Activated T-cell treated with anti-CD3 and anti-CD28 coated beads, Interleukin-2, amount 50 U/mL, for 24 hours (primary cell): ENCODE results near the gene KCNMA1.

Source experiments
- DNase-seq: peaks from one replicate; pipeline ENCODE4 v3.0.0-alpha.2; 2020
- H3K27ac Mint-ChIP-seq: 2 replicates; pipeline ENCODE4 v1.8.0; 2020; ENCODE audit warnings: mild to moderate bottlenecking, mixed read lengths
- H3K27me3 Mint-ChIP-seq: 2 replicates; pipeline ENCODE4 v1.8.0; 2020; ENCODE audit warnings: mixed read lengths
- H3K36me3 Mint-ChIP-seq: 2 replicates; pipeline ENCODE4 v1.8.0; 2020; ENCODE audit warnings: low read depth, mixed read lengths
- H3K4me1 Mint-ChIP-seq: 2 replicates; pipeline ENCODE4 v1.8.0; 2020; ENCODE audit warnings: low read depth, mixed read lengths
- H3K4me3 Mint-ChIP-seq: 2 replicates; pipeline ENCODE4 v1.8.0; 2020; ENCODE audit warnings: mild to moderate bottlenecking, moderate library complexity, mixed read lengths
- H3K9me3 Mint-ChIP-seq: 2 replicates; pipeline ENCODE4 v1.8.0; 2020; ENCODE audit warnings: mixed read lengths

KCNMA1 gene

DNA sequence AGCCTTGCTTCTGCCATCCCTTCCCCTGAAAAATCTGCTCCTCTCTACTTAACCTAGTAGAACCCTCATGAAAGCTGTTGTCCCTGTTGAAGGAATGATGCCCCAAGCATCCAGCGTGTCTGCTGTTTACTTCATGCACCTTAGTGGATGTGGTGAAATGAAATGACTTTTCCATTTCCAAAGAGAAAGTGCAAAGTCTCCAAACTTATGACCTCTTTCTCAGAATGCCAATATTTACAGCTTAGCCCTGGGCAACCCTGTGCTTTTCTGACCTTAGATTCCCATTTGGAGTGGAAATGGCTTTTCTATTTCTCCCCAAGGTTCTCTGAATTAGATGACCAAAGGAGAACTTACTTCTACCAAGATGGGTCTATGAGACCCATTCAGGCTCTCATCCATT, 256.9 kb downstream of the KCNMA1 start:
- Mint-ChIP-seq H3K27me3 (peaks cover 3% of the 10 kb centered on the region), H3K27ac (no peak overlapping the region), H3K9me3 (no peaks in the 10 kb centered on the region), H3K4me1 (no peaks in the 10 kb centered on the region), H3K4me3 (no peak overlapping the region), H3K36me3 (no peaks in the 10 kb centered on the region)
- no peak for DNase-seq

DNA sequence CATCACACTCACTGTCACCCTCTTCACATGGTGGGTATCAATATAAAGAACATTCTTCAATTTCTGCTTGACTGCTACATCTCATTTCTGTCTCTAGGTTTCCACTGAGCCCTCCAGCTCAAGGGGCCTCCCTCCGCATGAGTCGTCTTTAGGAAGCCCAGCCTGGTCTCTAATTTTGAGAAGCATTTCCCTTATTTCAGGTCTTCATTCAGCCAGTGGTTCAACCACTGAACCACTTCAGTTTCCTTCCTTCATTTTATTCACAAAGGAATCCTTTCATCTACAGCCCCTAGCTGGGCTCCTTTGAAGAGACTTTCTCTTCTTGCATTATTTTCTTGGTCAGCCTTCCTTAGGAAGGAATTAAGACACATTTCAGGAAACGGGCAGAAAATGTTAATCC, 257.4 kb downstream of the KCNMA1 start:
- Mint-ChIP-seq H3K27me3 (peaks cover 3% of the 10 kb centered on the region), H3K36me3 (no peaks in the 10 kb centered on the region), H3K4me1 (no peaks in the 10 kb centered on the region), H3K9me3 (no peaks in the 10 kb centered on the region), H3K27ac (no peak overlapping the region), H3K4me3 (no peak overlapping the region)
- no peak for DNase-seq

DNA sequence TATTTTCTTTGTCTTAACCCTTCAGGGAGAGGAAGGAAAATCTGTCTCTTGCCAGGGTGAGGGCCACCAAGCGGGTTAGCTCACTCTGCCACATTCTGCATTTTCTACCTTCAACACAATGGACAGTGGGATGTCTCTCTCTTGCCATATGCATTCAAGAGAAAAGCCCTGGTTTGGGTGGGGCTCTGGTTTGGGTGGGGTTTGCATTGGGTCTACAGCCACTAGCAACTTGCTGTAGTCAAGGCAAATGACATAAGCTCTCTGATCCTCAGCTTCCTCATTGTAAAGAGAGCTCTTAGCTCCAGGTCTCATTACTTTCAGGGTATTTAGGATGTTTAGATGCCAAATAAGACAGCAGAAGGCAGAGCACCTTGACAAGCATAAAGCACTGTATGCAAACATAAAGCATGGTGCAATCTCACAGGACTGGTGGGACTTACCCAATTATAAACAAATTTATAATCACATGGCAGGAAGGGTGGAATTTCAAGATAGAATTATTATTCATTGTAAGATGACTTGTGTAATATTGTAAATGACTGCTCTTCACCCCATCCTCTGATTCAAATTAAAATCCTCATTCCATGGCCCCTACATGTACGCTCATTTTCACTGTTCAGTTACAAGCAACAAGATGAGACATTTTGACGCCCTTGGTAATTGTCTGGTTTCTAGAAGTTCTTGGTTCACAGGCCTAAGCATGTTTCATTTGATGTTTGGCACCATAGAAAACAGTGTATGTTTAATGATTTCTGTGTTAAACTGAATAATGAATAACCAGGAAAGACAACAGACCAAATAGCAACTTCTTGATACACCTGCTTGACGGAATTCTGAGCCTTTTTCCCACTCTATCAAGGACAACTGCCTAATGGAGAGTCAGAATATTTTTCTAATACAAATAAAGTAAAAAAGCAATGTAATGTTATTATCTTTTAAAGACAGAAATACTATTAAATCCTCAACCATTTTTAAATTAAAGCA, 258.9 kb downstream of the KCNMA1 start:
- H3K36me3 Mint-ChIP-seq = no peaks in the 10 kb centered on the region
- peaks cover 3% of the 10 kb centered on the region for H3K27me3 Mint-ChIP-seq
- no peak for DNase-seq
- H3K4me3 Mint-ChIP-seq = no peak overlapping the region
- H3K27ac Mint-ChIP-seq = no peak overlapping the region
- H3K4me1 Mint-ChIP-seq = no peaks in the 10 kb centered on the region
- no peaks in the 10 kb centered on the region for H3K9me3 Mint-ChIP-seq

DNA sequence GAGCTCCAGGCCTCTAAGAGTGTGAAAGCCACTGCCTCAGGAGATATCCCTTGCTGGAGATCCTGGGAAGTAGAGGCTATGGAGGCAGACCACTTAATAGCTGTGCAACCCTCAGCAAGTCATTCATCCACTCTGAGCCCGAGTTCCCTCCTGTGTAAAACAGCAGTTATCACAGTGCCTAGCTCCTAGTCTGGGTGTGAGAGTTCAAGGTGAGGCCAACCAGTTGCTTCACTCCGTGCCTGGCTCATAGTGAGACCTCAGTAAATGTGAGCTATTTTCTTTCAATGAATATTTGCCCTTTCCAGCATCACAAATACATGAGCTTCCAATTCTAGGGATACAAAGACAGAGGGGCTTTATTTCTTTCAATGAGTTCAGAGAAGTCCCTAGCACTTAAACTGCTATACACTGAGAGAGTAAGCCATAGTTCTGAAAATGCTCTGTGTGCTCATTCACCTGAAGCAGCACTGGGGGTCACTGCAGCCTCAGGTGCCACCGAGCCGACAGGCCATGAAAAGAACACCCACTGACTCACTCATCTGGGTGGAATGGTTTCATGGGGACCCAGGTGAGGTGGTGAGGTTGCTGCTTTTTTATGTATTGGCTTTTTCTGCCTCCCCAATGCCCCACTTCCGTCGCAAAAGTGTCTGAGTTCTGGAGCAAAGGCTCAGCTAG, 259.8 kb downstream of the KCNMA1 start:
- DNase-seq = no peak
- H3K36me3 Mint-ChIP-seq = no peaks in the 10 kb centered on the region
- H3K27me3 Mint-ChIP-seq = peaks cover 3% of the 10 kb centered on the region
- no peaks in the 10 kb centered on the region for H3K9me3 Mint-ChIP-seq
- no peaks in the 10 kb centered on the region for H3K4me1 Mint-ChIP-seq
- no peak overlapping the region for H3K4me3 Mint-ChIP-seq
- H3K27ac Mint-ChIP-seq = no peak overlapping the region

- H3K4me1 Mint-ChIP-seq = no peaks in the 10 kb centered on the region
- DNase-seq = no peak
- no peak overlapping the region for H3K4me3 Mint-ChIP-seq
- no peaks in the 10 kb centered on the region for H3K9me3 Mint-ChIP-seq
- H3K27ac Mint-ChIP-seq = no peak overlapping the region
- H3K27me3 Mint-ChIP-seq = peaks cover 3% of the 10 kb centered on the region
- no peaks in the 10 kb centered on the region for H3K36me3 Mint-ChIP-seq
These were observed 260.6 kb downstream of the KCNMA1 start for GRCh38 chr10:77377034-77377433.

DNA sequence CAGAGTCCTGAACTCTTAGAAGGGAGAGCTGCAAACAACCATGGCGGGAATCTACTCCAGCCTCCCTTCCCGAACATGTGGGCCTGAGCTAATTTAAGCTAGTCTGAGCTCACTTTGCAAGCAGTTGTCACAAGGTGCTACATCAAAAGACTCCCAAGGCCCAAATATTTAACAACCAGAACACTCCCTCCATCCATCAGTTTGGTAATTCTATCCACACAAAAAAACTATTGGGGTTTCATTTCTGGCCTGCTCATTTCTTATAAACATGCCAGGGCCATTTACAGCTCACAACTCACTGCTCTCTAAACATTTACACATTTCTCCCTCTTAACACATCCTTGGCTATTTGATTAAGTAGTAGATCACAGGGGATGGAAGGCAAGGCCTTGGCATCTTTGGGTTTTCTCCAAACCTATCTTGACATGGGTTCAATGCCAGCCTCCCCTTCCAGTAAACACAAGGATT, 263.4 kb downstream of the KCNMA1 start:
- DNase-seq = no peak
- no peaks in the 10 kb centered on the region for H3K36me3 Mint-ChIP-seq
- H3K27ac Mint-ChIP-seq = no peak overlapping the region
- H3K27me3 Mint-ChIP-seq = peaks cover 3% of the 10 kb centered on the region
- no peak overlapping the region for H3K4me3 Mint-ChIP-seq
- peaks cover 3% of the 10 kb centered on the region for H3K9me3 Mint-ChIP-seq
- no peaks in the 10 kb centered on the region for H3K4me1 Mint-ChIP-seq

- Mint-ChIP-seq H3K9me3 (peaks cover 10% of the 10 kb centered on the region), H3K4me1 (no peaks in the 10 kb centered on the region), H3K4me3 (no peak overlapping the region), H3K36me3 (no peaks in the 10 kb centered on the region), H3K27ac (no peak overlapping the region), H3K27me3 (no peaks in the 10 kb centered on the region)
- no peak for DNase-seq
These were observed 265.5 kb downstream of the KCNMA1 start for GRCh38 chr10:77371848-77372799.

DNA sequence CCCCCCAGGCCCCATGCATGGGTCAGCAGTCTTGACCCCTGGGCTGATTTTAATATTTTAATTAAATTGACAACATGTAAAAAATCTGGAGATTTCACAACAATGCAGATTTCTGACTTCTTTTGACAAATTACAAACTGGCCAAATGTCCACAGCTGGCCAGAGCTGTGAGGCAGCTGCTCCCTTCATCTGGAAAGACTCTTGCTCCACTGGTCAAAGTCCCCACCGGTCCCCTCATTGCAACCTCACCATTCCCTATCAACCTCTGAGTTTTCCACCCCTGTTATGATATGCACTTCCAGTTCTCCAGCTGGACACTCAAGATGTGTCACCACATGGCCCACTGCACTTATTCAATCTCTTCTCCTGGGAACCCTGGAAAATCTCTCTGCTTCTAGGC, 266.2 kb downstream of the KCNMA1 start:
- DNase-seq = no peak
- Mint-ChIP-seq H3K27me3 (no peaks in the 10 kb centered on the region), H3K27ac (no peak overlapping the region), H3K4me3 (no peak overlapping the region), H3K9me3 (peaks cover 10% of the 10 kb centered on the region), H3K4me1 (no peaks in the 10 kb centered on the region), H3K36me3 (no peaks in the 10 kb centered on the region)

GRCh38 chr10:77368006-77368405, 269.6 kb downstream of the KCNMA1 start:
- no peak for DNase-seq
- no peaks in the 10 kb centered on the region for H3K27me3 Mint-ChIP-seq
- H3K4me1 Mint-ChIP-seq = no peaks in the 10 kb centered on the region
- H3K4me3 Mint-ChIP-seq = no peak overlapping the region
- H3K9me3 Mint-ChIP-seq = peaks cover 10% of the 10 kb centered on the region
- no peaks in the 10 kb centered on the region for H3K36me3 Mint-ChIP-seq
- H3K27ac Mint-ChIP-seq = no peak overlapping the region

GRCh38 chr10:77363210-77363609, 274.4 kb downstream of the KCNMA1 start:
- H3K4me3 Mint-ChIP-seq = no peak overlapping the region
- no peaks in the 10 kb centered on the region for H3K36me3 Mint-ChIP-seq
- no peaks in the 10 kb centered on the region for H3K4me1 Mint-ChIP-seq
- no peaks in the 10 kb centered on the region for H3K27me3 Mint-ChIP-seq
- H3K9me3 Mint-ChIP-seq = peaks cover 2% of the 10 kb centered on the region
- no peak for DNase-seq
- no peak overlapping the region for H3K27ac Mint-ChIP-seq

- Mint-ChIP-seq H3K9me3 (no peaks in the 10 kb centered on the region), H3K4me1 (no peaks in the 10 kb centered on the region), H3K36me3 (no peaks in the 10 kb centered on the region), H3K27me3 (no peaks in the 10 kb centered on the region), H3K4me3 (no peak overlapping the region), H3K27ac (no peak overlapping the region)
- no peak for DNase-seq
These were observed 275.8 kb downstream of the KCNMA1 start for GRCh38 chr10:77361831-77362230.

DNA sequence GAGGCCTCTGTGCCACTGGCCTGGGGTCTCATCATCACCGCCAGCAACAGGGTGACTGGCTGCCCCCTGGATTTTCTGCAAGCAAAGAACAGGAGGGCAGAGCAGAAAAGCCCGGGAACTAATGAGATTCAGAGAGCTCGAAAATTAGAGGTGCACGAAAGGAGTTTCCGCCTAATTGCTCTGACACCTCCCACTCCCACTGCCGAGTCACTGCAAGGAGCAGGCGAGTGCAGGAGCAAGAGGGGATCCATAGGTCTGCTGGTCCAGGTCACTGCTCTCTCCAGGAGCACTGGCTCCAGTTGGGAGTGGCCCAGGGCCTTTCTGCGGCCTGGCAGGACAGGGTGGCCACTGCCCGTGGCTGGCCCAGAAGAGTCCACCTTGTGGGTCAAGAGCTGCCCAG, 276.2 kb downstream of the KCNMA1 start:
- Mint-ChIP-seq H3K27ac (no peak overlapping the region), H3K4me1 (no peaks in the 10 kb centered on the region), H3K9me3 (no peaks in the 10 kb centered on the region), H3K27me3 (no peaks in the 10 kb centered on the region), H3K4me3 (no peak overlapping the region), H3K36me3 (no peaks in the 10 kb centered on the region)
- DNase-seq = no peak

DNA sequence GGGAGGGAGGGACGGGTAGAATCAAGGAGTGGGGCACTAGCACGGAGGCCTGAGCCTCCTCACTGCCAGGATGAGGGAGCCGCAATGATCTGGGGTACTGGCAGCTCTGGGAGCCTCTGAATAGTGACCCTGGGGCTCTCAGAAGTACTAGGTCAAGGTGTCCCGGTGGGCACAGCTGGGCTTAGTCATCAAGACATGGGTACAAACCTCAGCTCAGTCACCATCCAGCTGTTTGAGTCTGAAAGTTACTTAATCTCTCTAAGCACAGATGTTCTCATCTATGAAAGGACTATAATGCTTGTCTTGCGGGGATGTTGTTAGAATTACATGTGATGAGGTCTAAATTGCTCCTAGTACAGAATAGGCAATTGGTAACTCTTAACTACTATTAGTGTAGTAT, 276.8 kb downstream of the KCNMA1 start:
- H3K27me3 Mint-ChIP-seq = no peaks in the 10 kb centered on the region
- H3K27ac Mint-ChIP-seq = no peak overlapping the region
- no peak for DNase-seq
- H3K4me1 Mint-ChIP-seq = no peaks in the 10 kb centered on the region
- no peaks in the 10 kb centered on the region for H3K36me3 Mint-ChIP-seq
- H3K9me3 Mint-ChIP-seq = no peaks in the 10 kb centered on the region
- H3K4me3 Mint-ChIP-seq = no peak overlapping the region

GRCh38 chr10:77359950-77360520, 277.6 kb downstream of the KCNMA1 start:
- Mint-ChIP-seq H3K4me1 (no peaks in the 10 kb centered on the region), H3K4me3 (no peak overlapping the region), H3K27ac (no peak overlapping the region), H3K27me3 (no peaks in the 10 kb centered on the region), H3K9me3 (no peaks in the 10 kb centered on the region), H3K36me3 (no peaks in the 10 kb centered on the region)
- DNase-seq = no peak
